HepG2 (cell line): ENCODE measurements around the gene OR2W1. TPM values are rescaled to one million over a fixed set of nuclear protein-coding genes. Genes with fewer than 3 reads are reported as not detected.

Experiments used
- ATAC-seq: fragments of 200-7000 bp; cut with Tn5 transposase; 3 replicates; pipeline ENCODE4 v1.9.1; 2020; ENCODE audit warnings: mild to moderate bottlenecking, moderate library complexity
- BruUV-seq: library from RNA; stranded (reverse); fragments of 400-500 nt; replicated peaks from 2 replicates; lab custom pipeline; 2021; lab: Mats Ljungman, UMichigan
- CTCF ChIA-PET: fragments of 300-600 bp; formaldehyde crosslinking; extraction: SDS; loops from one replicate; lab custom pipeline; 2021; ENCODE audit warnings: low total read pairs, inconsistent platforms, low intra/inter-chr PET ratio; lab: Yijun Ruan, JAX
- POLR2A ChIA-PET: fragments of 350-600 bp; sonication (Branson Sonifier 250); formaldehyde crosslinking; loops from one replicate; lab custom pipeline; 2020; ENCODE audit warnings: antibody characterized with exemption, inconsistent platforms; lab: Yijun Ruan, JAX
- DNase-seq: peaks from one replicate; pipeline ENCODE4 v3.0.0-alpha.2; 2015; ENCODE audit warnings: low spot score
- FAIRE-seq: peaks from 3 replicates; lab custom pipeline; 2011; peaks lifted over from hg19 to GRCh38; lab: Jason Lieb, UNC
- H2AFZ ChIP-seq: one replicate; pipeline ENCODE4 v1.6.1; 2011; ENCODE audit warnings: low read length, inconsistent platforms
- H3K27ac ChIP-seq: fragments of 300-600 bp; 3 replicates; pipeline ENCODE4 v1.8.0; 2011; ENCODE audit warnings: mixed run types, mild to moderate bottlenecking, mixed read lengths, low read length, inconsistent platforms; ENCODE audit not compliant: insufficient read depth; ENCODE audit errors: extremely low read length
- H3K27me3 ChIP-seq, 2 experiments: fragments of 200-600 bp in 1 of 2; 2 replicates in 1 of 2; 3 replicates in 1 of 2; pipeline versions ENCODE4 v1.6.0 to v1.8.0; 2011; ENCODE audit warnings: low read length in 2 of 2, mild to moderate bottlenecking in 2 of 2, moderate library complexity in 2 of 2, inconsistent platforms in 1 of 2; ENCODE audit not compliant: insufficient read depth in 2 of 2, control insufficient read depth in 1 of 2
- H3K36me3 ChIP-seq, 2 experiments: fragments of 200-600 bp in 1 of 2; replicated peaks in 1 of 2; 2 replicates in 1 of 2; 3 replicates in 1 of 2; pipeline versions ENCODE4 v1.5.1 to v1.8.0; 2011; ENCODE audit warnings: low read length in 2 of 2, inconsistent platforms in 1 of 2; ENCODE audit not compliant: insufficient read depth in 2 of 2, control insufficient read depth in 1 of 2
- H3K4me1 ChIP-seq: 2 replicates; pipeline ENCODE4 v1.5.1; 2012; ENCODE audit warnings: low read length, inconsistent platforms; ENCODE audit not compliant: insufficient read depth
- H3K4me2 ChIP-seq: 2 replicates; pipeline ENCODE4 v1.6.0; 2011; ENCODE audit warnings: low read depth, low read length, inconsistent platforms
- H3K4me3 ChIP-seq, 3 experiments: fragments of 200-600 bp in 1 of 3; sonication (generic), shearing (Covaris generic) in 1 of 3; replicated peaks in 1 of 3; 2 replicates each; pipeline ENCODE4 v1.5.1; 2011 to 2016; ENCODE audit warnings: low read length in 3 of 3, inconsistent platforms in 2 of 3, low read depth in 2 of 3, mild to moderate bottlenecking in 2 of 3, control low read depth in 1 of 3, mixed read lengths in 1 of 3; ENCODE audit not compliant: insufficient read depth in 1 of 3
- H3K79me2 ChIP-seq: one replicate; pipeline ENCODE4 v1.6.1; 2011; ENCODE audit warnings: low read length, inconsistent platforms; ENCODE audit not compliant: insufficient read depth
- H3K9ac ChIP-seq: 2 replicates; pipeline ENCODE4 v1.6.0; 2011; ENCODE audit warnings: mild to moderate bottlenecking, low read depth, low read length, inconsistent platforms; ENCODE audit not compliant: insufficient read depth
- H3K9me3 ChIP-seq: 2 replicates; pipeline ENCODE4 v1.5.1; 2012; ENCODE audit warnings: mild to moderate bottlenecking, low read length
- H4K20me1 ChIP-seq: 2 replicates; pipeline ENCODE4 v1.6.0; 2011; ENCODE audit warnings: inconsistent platforms, mild to moderate bottlenecking, low read length, moderate library complexity; ENCODE audit not compliant: insufficient read depth
- ARID2 ChIP-seq: sonication (generic); formaldehyde crosslinking; IDR thresholded peaks from 2 replicates; pipeline ENCODE4 v1.8.1; 2022; ENCODE audit warnings: mild to moderate bottlenecking, missing genetic modification reagents, borderline replicate concordance
- MTF2 ChIP-seq: sonication (generic); formaldehyde crosslinking; IDR thresholded peaks from 2 replicates; pipeline ENCODE4 v1.5.0; 2020; ENCODE audit warnings: missing genetic modification reagents, borderline replicate concordance
- NR2F1 ChIP-seq, 2 experiments: fragments of 450-650 bp in 1 of 2; formaldehyde crosslinking in 1 of 2; IDR thresholded peaks; 2 replicates each; pipeline versions ENCODE4 v1.5.0 to v1.6.1; 2016 to 2020; ENCODE audit warnings: mild to moderate bottlenecking in 1 of 2, missing compliant biosample characterization in 1 of 2, missing genetic modification reagents in 1 of 2, moderate library complexity in 1 of 2
- RAD51 ChIP-seq: fragments of 450-650 bp; IDR thresholded peaks from 2 replicates; pipeline ENCODE4 v1.6.1; 2016; ENCODE audit warnings: borderline replicate concordance
- SAFB2 ChIP-seq: sonication (generic); formaldehyde crosslinking; IDR thresholded peaks from 2 replicates; pipeline ENCODE4 v1.5.1; 2020; ENCODE audit warnings: missing genetic modification reagents, low read depth, mild to moderate bottlenecking, borderline replicate concordance
- TGIF2 ChIP-seq: IDR thresholded peaks from 2 replicates; pipeline ENCODE4 v1.6.1; 2016; ENCODE audit warnings: control low read depth, missing compliant biosample characterization
- ZBTB7A ChIP-seq: sonication (generic); formaldehyde crosslinking; IDR thresholded peaks from 2 replicates; pipeline ENCODE4 v1.8.0; 2022; ENCODE audit warnings: mild to moderate bottlenecking, missing genetic modification reagents
- ZNF333 ChIP-seq: sonication (generic); formaldehyde crosslinking; IDR thresholded peaks from 2 replicates; pipeline ENCODE4 v1.4.0; 2020; ENCODE audit warnings: mild to moderate bottlenecking, missing genetic modification reagents, borderline replicate concordance
- ZNF557 ChIP-seq: sonication (generic); formaldehyde crosslinking; IDR thresholded peaks from 2 replicates; pipeline ENCODE4 v1.4.0; 2020; ENCODE audit warnings: missing genetic modification reagents
- WGBS: methylation state at CpG from one replicate; pipeline ENCODE4 v1.1.6; 2017; ENCODE audit warnings: low lambda C conversion rate; 5-methylcytosine and 5-hydroxymethylcytosine counted together
- in situ Hi-C: cut with HindIII; loops from 2 replicates; pipeline ENCODE4 v1.10.0; 2017; ENCODE audit warnings: low pct_unique_long_range_greater_than_20kb; ENCODE audit not compliant: extremely low pct_ligation_motif_present
- intact Hi-C: fragments of 100-400 bp; cut with micrococcal nuclease; formaldehyde crosslinking; loops from one replicate; pipeline ENCODE4 v1.10.0; 2022; ENCODE audit not compliant: unreplicated experiment
- polyA plus RNA-seq, 8 experiments: library from polyadenylated mRNA; depleted of rRNA in 3 of 8; stranded (reverse) in 7 of 8; unstranded in 1 of 8; fragments of >200 nt; fragmentation: Illumina TruSeq in 4 of 8; extraction: Trizol in 4 of 8; gene quantifications; 2 replicates each; pipeline versions ENCODE4 v1.2.1 to v1.2.3, GENCODE V29; 2011 to 2016; ENCODE audit warnings: low read depth in 4 of 8, missing spikeins in 1 of 8, mixed read lengths in 1 of 8; ENCODE audit not compliant: insufficient read depth in 1 of 8
- total RNA-seq, 5 experiments: library from RNA; depleted of rRNA; stranded (reverse); fragments of >200 nt; fragmentation: Illumina TruSeq; extraction: Trizol; gene quantifications; 2 replicates each; pipeline ENCODE4 v1.2.3, GENCODE V29; 2016; ENCODE audit warnings: low read depth in 1 of 5
- TF ChIP-seq, protein P1 (sequence below), 2 experiments: sonication (generic) in 1 of 2; formaldehyde crosslinking in 1 of 2; IDR thresholded peaks; 2 replicates each; pipeline versions ENCODE4 v1.4.0 to v1.6.1; 2018 to 2020; ENCODE audit warnings: missing genetic modification reagents in 2 of 2, borderline replicate concordance in 1 of 2, low read depth in 1 of 2, mild to moderate bottlenecking in 1 of 2, missing biosample characterization in 1 of 2
- TF ChIP-seq, protein P2 (sequence below): sonication (generic); formaldehyde crosslinking; IDR thresholded peaks from 2 replicates; pipeline ENCODE4 v1.4.0; 2020; ENCODE audit warnings: missing genetic modification reagents, borderline replicate concordance
- TF ChIP-seq, protein P3 (sequence below): sonication (generic); formaldehyde crosslinking; IDR thresholded peaks from 2 replicates; pipeline ENCODE4 v1.4.0; 2020; ENCODE audit warnings: mild to moderate bottlenecking, missing genetic modification reagents
- TF ChIP-seq, protein P4 (sequence below), 2 experiments: fragments of 450-650 bp in 1 of 2; sonication (generic) in 1 of 2; formaldehyde crosslinking; IDR thresholded peaks; 2 replicates each; pipeline versions ENCODE4 v1.5.0 to v1.8.0; 2020 to 2022; ENCODE audit warnings: mild to moderate bottlenecking in 1 of 2, missing genetic modification reagents in 1 of 2
- TF ChIP-seq, protein P5 (sequence below): sonication (generic); formaldehyde crosslinking; IDR thresholded peaks from 2 replicates; pipeline ENCODE4 v1.8.0; 2023; ENCODE audit warnings: mild to moderate bottlenecking, missing genetic modification reagents
- TF ChIP-seq, protein P6 (sequence below): sonication (generic); formaldehyde crosslinking; IDR thresholded peaks from 2 replicates; pipeline ENCODE4 v1.4.0; 2020; ENCODE audit warnings: missing genetic modification reagents

OR2W1 gene
- total and polyA plus RNA-seq, 2 of the 13 experiments (the other 11 are each of a cell fraction or from before 2014, with no cell fraction given), result not detected

DNA sequence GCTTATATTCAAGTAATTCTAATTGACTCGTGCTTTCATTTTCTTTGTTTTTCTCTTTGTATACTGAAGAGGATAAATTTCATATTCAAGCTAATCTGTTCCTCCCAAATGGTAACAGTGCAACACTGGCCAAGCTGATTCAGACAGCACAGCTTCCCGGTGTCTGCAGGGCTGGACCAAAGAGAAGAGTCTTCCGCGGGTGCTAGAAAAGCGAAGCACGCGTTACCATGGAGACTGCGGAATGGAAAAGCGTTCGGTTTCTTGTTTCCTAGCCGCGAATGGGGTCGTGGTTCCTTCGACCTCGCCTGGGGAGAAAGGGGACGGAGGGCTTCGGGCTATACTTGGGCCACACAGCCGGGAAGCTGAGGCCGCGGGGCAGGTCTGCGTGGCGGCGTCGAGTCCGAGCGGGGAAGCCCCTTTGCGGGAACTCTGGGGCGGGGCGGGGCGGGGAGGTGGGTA, 33.7 kb downstream of the OR2W1 start:
- CTCF ChIA-PET, result no interaction called here
- no peak for FAIRE-seq
- TF ChIP-seq MTF2 (no peak), NR2F1 (CRISPR knock-in tag; IDR thresholded peaks at IDR 0.05) (no peak), RAD51 (no peak), TGIF2 (CRISPR knock-in tag) (no peak), ZNF557 (CRISPR knock-in tag) (no peak), ZBTB7A (CRISPR knock-in tag) (no peak), SAFB2 (CRISPR knock-in tag) (no peak), ZNF333 (no peak), ARID2 (no peak)
- TF ChIP-seq, protein P1, sequence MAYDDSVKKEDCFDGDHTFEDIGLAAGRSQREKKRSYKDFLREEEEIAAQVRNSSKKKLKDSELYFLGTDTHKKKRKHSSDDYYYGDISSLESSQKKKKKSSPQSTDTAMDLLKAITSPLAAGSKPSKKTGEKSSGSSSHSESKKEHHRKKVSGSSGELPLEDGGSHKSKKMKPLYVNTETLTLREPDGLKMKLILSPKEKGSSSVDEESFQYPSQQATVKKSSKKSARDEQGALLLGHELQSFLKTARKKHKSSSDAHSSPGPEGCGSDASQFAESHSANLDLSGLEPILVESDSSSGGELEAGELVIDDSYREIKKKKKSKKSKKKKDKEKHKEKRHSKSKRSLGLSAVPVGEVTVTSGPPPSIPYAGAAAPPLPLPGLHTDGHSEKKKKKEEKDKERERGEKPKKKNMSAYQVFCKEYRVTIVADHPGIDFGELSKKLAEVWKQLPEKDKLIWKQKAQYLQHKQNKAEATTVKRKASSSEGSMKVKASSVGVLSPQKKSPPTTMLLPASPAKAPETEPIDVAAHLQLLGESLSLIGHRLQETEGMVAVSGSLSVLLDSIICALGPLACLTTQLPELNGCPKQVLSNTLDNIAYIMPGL (CRISPR knock-in tag; IDR thresholded peaks at IDR 0.05; ENCODE audit: borderline replicate concordance in 1 of 2, low read depth in 1 of 2), result no peak
- TF ChIP-seq, protein P2, sequence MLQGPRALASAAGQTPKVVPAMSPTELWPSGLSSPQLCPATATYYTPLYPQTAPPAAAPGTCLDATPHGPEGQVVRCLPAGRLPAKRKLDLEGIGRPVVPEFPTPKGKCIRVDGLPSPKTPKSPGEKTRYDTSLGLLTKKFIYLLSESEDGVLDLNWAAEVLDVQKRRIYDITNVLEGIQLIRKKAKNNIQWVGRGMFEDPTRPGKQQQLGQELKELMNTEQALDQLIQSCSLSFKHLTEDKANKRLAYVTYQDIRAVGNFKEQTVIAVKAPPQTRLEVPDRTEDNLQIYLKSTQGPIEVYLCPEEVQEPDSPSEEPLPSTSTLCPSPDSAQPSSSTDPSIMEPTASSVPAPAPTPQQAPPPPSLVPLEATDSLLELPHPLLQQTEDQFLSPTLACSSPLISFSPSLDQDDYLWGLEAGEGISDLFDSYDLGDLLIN, result no peak
- TF ChIP-seq, protein P3, sequence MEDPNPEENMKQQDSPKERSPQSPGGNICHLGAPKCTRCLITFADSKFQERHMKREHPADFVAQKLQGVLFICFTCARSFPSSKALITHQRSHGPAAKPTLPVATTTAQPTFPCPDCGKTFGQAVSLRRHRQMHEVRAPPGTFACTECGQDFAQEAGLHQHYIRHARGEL (CRISPR knock-in tag), result no peak
- TF ChIP-seq, protein P4, sequence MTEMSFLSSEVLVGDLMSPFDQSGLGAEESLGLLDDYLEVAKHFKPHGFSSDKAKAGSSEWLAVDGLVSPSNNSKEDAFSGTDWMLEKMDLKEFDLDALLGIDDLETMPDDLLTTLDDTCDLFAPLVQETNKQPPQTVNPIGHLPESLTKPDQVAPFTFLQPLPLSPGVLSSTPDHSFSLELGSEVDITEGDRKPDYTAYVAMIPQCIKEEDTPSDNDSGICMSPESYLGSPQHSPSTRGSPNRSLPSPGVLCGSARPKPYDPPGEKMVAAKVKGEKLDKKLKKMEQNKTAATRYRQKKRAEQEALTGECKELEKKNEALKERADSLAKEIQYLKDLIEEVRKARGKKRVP (CRISPR knock-in tag; IDR thresholded peaks at IDR 0.05), result no peak
- TF ChIP-seq, protein P5, sequence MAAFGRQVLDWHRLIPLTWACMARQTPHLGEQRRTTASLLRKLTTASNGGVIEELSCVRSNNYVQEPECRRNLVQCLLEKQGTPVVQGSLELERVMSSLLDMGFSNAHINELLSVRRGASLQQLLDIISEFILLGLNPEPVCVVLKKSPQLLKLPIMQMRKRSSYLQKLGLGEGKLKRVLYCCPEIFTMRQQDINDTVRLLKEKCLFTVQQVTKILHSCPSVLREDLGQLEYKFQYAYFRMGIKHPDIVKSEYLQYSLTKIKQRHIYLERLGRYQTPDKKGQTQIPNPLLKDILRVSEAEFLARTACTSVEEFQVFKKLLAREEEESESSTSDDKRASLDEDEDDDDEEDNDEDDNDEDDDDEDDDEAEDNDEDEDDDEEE (CRISPR knock-in tag), result no peak
- TF ChIP-seq, protein P6, sequence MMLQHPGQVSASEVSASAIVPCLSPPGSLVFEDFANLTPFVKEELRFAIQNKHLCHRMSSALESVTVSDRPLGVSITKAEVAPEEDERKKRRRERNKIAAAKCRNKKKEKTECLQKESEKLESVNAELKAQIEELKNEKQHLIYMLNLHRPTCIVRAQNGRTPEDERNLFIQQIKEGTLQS, result no peak

More for the DNA sequence above, 33.7 kb downstream of the OR2W1 start:
- peaks cover 27% of the 10 kb centered on the region for H3K4me1 ChIP-seq
- POLR2A ChIA-PET, result no interaction called here
- H3K36me3 ChIP-seq, result no peaks in the 10 kb centered on the region
- no peak overlapping the region for H2AFZ ChIP-seq
- WGBS, result 81% methylated on average over 30 of the region's 30 CpGs
- no peaks in the 10 kb centered on the region for H3K9me3 ChIP-seq
- no peaks in the 10 kb centered on the region for H3K79me2 ChIP-seq
- no peak overlapping the region for H3K27ac ChIP-seq
- H3K4me2 ChIP-seq, result no peak overlapping the region
- no TSS peak for BruUV-seq
- no peaks in the 10 kb centered on the region; a peak in 2 of 5 replicates for H3K27me3 ChIP-seq
- no peak overlapping the region for H3K9ac ChIP-seq
- intact Hi-C loops (no loop called here), in situ Hi-C loops (loop anchor here (10.0 kb wide), 2 partner anchors 147 to 327 kb away; no protein-coding TSS in a partner anchor)
- no peak overlapping the region for H3K4me3 ChIP-seq
- H4K20me1 ChIP-seq, result no peaks in the 10 kb centered on the region
- no peak for DNase-seq
- ATAC-seq, result no peak
